SK-N-SH treated with all-trans-retinoic acid at 6 μM for 48 hours (cell line): Measurements from ENCODE around the gene ACOT7.

Experiments
- ATAC-seq: fragments of 200-7000 bp; cut with Tn5 transposase; 3 replicates; pipeline ENCODE4 v1.9.1; 2020; ENCODE audit warnings: mild to moderate bottlenecking, moderate library complexity
- ARNTL ChIP-seq: fragments of 450-650 bp; formaldehyde crosslinking; IDR thresholded peaks from 2 replicates; pipeline ENCODE4 v1.5.0; 2020; ENCODE audit warnings: low read depth, mild to moderate bottlenecking, moderate library complexity, borderline replicate concordance
- BACH2 ChIP-seq: fragments of 250-450 bp; sonication (Bioruptor Pico); IDR thresholded peaks from 2 replicates; pipeline ENCODE4 v1.9.0; 2021; ENCODE audit warnings: mild to moderate bottlenecking, borderline replicate concordance
- CSDC2 ChIP-seq: fragments of 250-450 bp; sonication (Bioruptor Pico); IDR thresholded peaks from 2 replicates; pipeline ENCODE4 v1.5.0; 2020; ENCODE audit warnings: mild to moderate bottlenecking, moderate library complexity
- ESRRG ChIP-seq: fragments of 250-450 bp; sonication (Bioruptor Pico); IDR thresholded peaks from 2 replicates; pipeline ENCODE4 v1.6.1; 2021; ENCODE audit warnings: mild to moderate bottlenecking
- GLIS3 ChIP-seq: fragments of 250-450 bp; sonication (Bioruptor Pico); IDR thresholded peaks from 2 replicates; pipeline ENCODE4 v1.5.0; 2020; ENCODE audit warnings: mild to moderate bottlenecking, moderate library complexity
- ISL1 ChIP-seq: fragments of 250-450 bp; sonication (Bioruptor Pico); IDR thresholded peaks from 2 replicates; pipeline ENCODE4 v2.1.2; 2022; ENCODE audit warnings: mild to moderate bottlenecking, moderate library complexity
- OSR1 ChIP-seq: fragments of 250-450 bp; sonication (Bioruptor Pico); IDR thresholded peaks from 2 replicates; pipeline ENCODE4 v1.8.0; 2022; ENCODE audit warnings: moderate library complexity, mild to moderate bottlenecking, inconsistent platforms
- SNAI2 ChIP-seq: fragments of 250-450 bp; sonication (Bioruptor Pico); IDR thresholded peaks from 2 replicates; pipeline ENCODE4 v1.5.0; 2020; ENCODE audit warnings: mild to moderate bottlenecking, moderate library complexity
- TCF4 ChIP-seq: fragments of 250-450 bp; sonication (Bioruptor Pico); IDR thresholded peaks from 2 replicates; pipeline ENCODE4 v1.8.0; 2021; ENCODE audit warnings: mild to moderate bottlenecking, moderate library complexity, borderline replicate concordance
- TOX ChIP-seq: fragments of 250-450 bp; sonication (Bioruptor Pico); IDR thresholded peaks from 2 replicates; pipeline ENCODE4 v1.8.0; 2021; ENCODE audit warnings: mild to moderate bottlenecking, moderate library complexity, borderline replicate concordance
- ZFP3 ChIP-seq: fragments of 250-450 bp; sonication (Bioruptor Pico); IDR thresholded peaks from 2 replicates; pipeline ENCODE4 v1.5.0; 2020; ENCODE audit warnings: mild to moderate bottlenecking, moderate library complexity
- ZFP30 ChIP-seq: fragments of 450-650 bp; formaldehyde crosslinking; IDR thresholded peaks from 2 replicates; pipeline ENCODE4 v1.5.0; 2022; ENCODE audit warnings: mild to moderate bottlenecking, moderate library complexity
- ZNF565 ChIP-seq: fragments of 450-650 bp; formaldehyde crosslinking; conservative IDR thresholded peaks from 2 replicates; pipeline ENCODE4 v1.5.0; 2020; ENCODE audit warnings: low read depth, mild to moderate bottlenecking, moderate library complexity
- ZNF70 ChIP-seq: fragments of 450-650 bp; formaldehyde crosslinking; IDR thresholded peaks from 2 replicates; pipeline ENCODE4 v1.5.0; 2020; ENCODE audit warnings: mild to moderate bottlenecking, moderate library complexity
- TF ChIP-seq, protein P1 (sequence below): fragments of 250-450 bp; sonication (Bioruptor Pico); IDR thresholded peaks from 2 replicates; pipeline ENCODE4 v1.8.0; 2021; ENCODE audit warnings: low read depth, mild to moderate bottlenecking, moderate library complexity, borderline replicate concordance
- TF ChIP-seq, protein P2 (sequence below): fragments of 250-450 bp; sonication (Bioruptor Pico); IDR thresholded peaks from 2 replicates; pipeline ENCODE4 v1.5.1; 2020; ENCODE audit warnings: low read depth, mild to moderate bottlenecking, moderate library complexity
- TF ChIP-seq, protein P3 (sequence below): fragments of 250-450 bp; sonication (Bioruptor Pico); IDR thresholded peaks from 2 replicates; pipeline ENCODE4 v1.5.1; 2021; ENCODE audit warnings: mild to moderate bottlenecking, moderate library complexity
- TF ChIP-seq, protein P4 (sequence below): fragments of 250-450 bp; sonication (Bioruptor Pico); IDR thresholded peaks from 2 replicates; pipeline ENCODE4 v1.5.0; 2020; ENCODE audit warnings: mild to moderate bottlenecking, moderate library complexity
- TF ChIP-seq, protein P5 (sequence below): fragments of 250-450 bp; sonication (Bioruptor Pico); IDR thresholded peaks from 2 replicates; pipeline ENCODE4 v1.8.0; 2020; ENCODE audit warnings: mild to moderate bottlenecking, moderate library complexity, borderline replicate concordance

The ACOT7 gene

DNA sequence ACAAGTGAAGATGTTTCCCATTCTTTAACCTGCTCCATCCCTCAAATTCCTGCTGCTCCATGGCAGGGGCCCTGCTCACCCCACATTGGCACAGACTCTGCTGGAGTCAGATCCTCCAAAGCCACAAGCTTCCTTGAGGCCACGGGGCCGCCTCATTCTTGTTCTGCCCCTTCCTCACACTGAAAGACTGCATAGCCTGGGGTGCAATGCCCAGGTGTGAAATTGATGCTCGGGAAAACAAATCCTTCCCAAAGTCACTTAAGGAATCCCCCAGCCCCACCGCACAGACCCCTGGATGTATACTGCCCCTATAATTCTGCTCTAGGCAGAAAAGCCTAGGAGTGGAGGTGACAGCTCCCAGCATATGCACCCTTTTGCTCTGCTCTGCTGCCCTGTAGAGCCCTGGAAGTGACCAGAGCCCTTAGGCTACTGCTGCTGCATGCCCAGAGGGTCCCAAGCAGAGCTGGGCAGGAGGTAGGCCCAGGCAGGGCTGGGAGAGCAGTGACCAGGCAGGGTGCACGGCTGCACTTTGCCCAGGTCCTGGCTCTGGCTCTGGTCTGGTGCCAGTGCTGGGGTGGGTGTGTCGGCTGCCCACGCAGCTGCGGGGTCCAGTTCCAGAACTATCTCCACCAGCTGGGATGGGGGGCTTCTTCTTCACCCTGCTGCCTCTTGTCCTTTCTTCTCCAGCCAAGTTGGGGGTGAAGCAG is 24.5 kb upstream of the ACOT7 start:
- no peak for ATAC-seq

DNA sequence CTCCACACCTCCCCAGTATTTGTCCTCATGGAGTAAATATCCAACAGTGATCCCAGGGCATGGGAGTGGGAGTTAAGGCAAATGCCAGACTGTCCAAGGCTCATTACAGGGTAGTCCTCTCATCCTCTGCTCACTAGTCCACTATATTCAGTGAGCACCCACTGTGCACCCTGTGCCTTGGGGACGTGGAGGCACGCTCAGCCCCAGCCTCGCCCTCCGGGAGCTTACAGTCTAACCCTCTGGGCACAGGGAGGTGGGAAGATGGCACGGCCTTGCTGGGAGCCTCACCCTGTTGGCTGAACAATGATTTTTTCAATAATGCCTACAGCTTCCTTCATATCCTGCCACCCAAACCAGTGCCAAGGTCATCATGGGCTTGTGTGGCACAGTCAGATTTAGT is 23.3 kb upstream of the ACOT7 start:
- TF ChIP-seq GLIS3 (CRISPR knock-in tag) (no peak), ARNTL (no peak), ESRRG (CRISPR knock-in tag) (no peak), ISL1 (no peak), TOX (CRISPR knock-in tag) (no peak), BACH2 (CRISPR knock-in tag) (no peak), ZFP3 (CRISPR knock-in tag) (no peak), ZFP30 (CRISPR knock-in tag) (no peak), CSDC2 (no peak), ZNF565 (CRISPR knock-in tag) (no peak)
- TF ChIP-seq, protein P1, sequence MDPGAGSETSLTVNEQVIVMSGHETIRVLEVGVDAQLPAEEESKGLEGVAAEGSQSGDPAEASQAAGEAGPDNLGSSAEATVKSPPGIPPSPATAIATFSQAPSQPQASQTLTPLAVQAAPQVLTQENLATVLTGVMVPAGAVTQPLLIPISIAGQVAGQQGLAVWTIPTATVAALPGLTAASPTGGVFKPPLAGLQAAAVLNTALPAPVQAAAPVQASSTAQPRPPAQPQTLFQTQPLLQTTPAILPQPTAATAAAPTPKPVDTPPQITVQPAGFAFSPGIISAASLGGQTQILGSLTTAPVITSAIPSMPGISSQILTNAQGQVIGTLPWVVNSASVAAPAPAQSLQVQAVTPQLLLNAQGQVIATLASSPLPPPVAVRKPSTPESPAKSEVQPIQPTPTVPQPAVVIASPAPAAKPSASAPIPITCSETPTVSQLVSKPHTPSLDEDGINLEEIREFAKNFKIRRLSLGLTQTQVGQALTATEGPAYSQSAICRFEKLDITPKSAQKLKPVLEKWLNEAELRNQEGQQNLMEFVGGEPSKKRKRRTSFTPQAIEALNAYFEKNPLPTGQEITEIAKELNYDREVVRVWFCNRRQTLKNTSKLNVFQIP, result no peak
- TF ChIP-seq, protein P2, sequence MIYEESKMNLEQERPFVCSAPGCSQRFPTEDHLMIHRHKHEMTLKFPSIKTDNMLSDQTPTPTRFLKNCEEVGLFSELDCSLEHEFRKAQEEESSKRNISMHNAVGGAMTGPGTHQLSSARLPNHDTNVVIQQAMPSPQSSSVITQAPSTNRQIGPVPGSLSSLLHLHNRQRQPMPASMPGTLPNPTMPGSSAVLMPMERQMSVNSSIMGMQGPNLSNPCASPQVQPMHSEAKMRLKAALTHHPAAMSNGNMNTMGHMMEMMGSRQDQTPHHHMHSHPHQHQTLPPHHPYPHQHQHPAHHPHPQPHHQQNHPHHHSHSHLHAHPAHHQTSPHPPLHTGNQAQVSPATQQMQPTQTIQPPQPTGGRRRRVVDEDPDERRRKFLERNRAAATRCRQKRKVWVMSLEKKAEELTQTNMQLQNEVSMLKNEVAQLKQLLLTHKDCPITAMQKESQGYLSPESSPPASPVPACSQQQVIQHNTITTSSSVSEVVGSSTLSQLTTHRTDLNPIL (CRISPR knock-in tag), result no peak
- TF ChIP-seq, protein P3, sequence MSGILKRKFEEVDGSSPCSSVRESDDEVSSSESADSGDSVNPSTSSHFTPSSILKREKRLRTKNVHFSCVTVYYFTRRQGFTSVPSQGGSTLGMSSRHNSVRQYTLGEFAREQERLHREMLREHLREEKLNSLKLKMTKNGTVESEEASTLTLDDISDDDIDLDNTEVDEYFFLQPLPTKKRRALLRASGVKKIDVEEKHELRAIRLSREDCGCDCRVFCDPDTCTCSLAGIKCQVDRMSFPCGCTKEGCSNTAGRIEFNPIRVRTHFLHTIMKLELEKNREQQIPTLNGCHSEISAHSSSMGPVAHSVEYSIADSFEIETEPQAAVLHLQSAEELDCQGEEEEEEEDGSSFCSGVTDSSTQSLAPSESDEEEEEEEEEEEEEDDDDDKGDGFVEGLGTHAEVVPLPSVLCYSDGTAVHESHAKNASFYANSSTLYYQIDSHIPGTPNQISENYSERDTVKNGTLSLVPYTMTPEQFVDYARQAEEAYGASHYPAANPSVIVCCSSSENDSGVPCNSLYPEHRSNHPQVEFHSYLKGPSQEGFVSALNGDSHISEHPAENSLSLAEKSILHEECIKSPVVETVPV (CRISPR knock-in tag), result no peak
- ATAC-seq, result no peak

More for the DNA sequence above, 24.5 kb upstream of the ACOT7 start:
- TF ChIP-seq ZNF565 (CRISPR knock-in tag) (no peak), ZFP30 (CRISPR knock-in tag) (no peak), CSDC2 (no peak), SNAI2 (CRISPR knock-in tag) (no peak), TOX (CRISPR knock-in tag) (no peak), ZFP3 (CRISPR knock-in tag) (no peak), ZNF70 (CRISPR knock-in tag) (no peak), ESRRG (CRISPR knock-in tag) (no peak), GLIS3 (CRISPR knock-in tag) (no peak), TCF4 (no peak), ARNTL (no peak)
- TF ChIP-seq, protein P4, sequence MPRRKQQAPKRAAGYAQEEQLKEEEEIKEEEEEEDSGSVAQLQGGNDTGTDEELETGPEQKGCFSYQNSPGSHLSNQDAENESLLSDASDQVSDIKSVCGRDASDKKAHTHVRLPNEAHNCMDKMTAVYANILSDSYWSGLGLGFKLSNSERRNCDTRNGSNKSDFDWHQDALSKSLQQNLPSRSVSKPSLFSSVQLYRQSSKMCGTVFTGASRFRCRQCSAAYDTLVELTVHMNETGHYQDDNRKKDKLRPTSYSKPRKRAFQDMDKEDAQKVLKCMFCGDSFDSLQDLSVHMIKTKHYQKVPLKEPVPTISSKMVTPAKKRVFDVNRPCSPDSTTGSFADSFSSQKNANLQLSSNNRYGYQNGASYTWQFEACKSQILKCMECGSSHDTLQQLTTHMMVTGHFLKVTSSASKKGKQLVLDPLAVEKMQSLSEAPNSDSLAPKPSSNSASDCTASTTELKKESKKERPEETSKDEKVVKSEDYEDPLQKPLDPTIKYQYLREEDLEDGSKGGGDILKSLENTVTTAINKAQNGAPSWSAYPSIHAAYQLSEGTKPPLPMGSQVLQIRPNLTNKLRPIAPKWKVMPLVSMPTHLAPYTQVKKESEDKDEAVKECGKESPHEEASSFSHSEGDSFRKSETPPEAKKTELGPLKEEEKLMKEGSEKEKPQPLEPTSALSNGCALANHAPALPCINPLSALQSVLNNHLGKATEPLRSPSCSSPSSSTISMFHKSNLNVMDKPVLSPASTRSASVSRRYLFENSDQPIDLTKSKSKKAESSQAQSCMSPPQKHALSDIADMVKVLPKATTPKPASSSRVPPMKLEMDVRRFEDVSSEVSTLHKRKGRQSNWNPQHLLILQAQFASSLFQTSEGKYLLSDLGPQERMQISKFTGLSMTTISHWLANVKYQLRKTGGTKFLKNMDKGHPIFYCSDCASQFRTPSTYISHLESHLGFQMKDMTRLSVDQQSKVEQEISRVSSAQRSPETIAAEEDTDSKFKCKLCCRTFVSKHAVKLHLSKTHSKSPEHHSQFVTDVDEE (CRISPR knock-in tag), result no peak
- TF ChIP-seq, protein P1, result no peak
- TF ChIP-seq, protein P5, sequence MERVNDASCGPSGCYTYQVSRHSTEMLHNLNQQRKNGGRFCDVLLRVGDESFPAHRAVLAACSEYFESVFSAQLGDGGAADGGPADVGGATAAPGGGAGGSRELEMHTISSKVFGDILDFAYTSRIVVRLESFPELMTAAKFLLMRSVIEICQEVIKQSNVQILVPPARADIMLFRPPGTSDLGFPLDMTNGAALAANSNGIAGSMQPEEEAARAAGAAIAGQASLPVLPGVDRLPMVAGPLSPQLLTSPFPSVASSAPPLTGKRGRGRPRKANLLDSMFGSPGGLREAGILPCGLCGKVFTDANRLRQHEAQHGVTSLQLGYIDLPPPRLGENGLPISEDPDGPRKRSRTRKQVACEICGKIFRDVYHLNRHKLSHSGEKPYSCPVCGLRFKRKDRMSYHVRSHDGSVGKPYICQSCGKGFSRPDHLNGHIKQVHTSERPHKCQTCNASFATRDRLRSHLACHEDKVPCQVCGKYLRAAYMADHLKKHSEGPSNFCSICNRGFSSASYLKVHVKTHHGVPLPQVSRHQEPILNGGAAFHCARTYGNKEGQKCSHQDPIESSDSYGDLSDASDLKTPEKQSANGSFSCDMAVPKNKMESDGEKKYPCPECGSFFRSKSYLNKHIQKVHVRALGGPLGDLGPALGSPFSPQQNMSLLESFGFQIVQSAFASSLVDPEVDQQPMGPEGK, result no peak

DNA sequence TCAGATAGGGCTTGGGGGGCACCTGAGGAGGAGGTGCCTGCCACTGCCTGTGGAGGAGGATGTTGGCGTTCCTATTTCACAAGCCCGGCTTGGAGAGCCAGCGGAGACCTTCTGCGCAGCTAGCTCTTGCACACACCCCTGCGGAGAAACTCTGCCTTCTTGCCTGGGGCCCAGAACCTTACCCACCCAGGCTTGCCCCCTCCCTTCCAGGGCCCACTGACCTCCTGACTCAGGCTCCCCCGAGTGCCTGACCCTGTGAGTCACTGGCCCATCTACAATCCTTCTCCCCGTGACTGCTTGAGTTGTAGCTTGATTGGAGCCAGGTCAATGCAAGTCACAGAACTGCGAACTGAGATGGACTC is 22.7 kb upstream of the ACOT7 start:
- TF ChIP-seq, protein P5, result no peak
- TF ChIP-seq ZNF70 (CRISPR knock-in tag), result no peak
- TF ChIP-seq, protein P1, result no peak
- TF ChIP-seq OSR1, result no peak
- TF ChIP-seq ARNTL, result no peak

More for the DNA sequence above, 22.7 kb upstream of the ACOT7 start:
- no peak for ATAC-seq
